ENCODE measurements around the gene A4GALT. TPM values are rescaled to one million over a fixed set of nuclear protein-coding genes. Genes with fewer than 3 reads are reported as not detected.

A4GALT gene
- total RNA-seq, 1 experiment from 2014 or later, result 22.1 TPM

GRCh38 chr22:42661985-42662831 is 58.5 kb downstream of the A4GALT start (continued):
- TF ChIP-seq ATF6 (CRISPR knock-in tag; IDR thresholded peaks at IDR 0.05) (no peak), ETV6 (CRISPR knock-in tag; IDR thresholded peaks at IDR 0.05) (0 out of 2 replicates have a peak, but pooled peaks have one; percentile 24), FOXJ3 (CRISPR knock-in tag; IDR thresholded peaks at IDR 0.05; ENCODE audit: borderline replicate concordance) (no peak), ATF1 (CRISPR knock-in tag; IDR thresholded peaks at IDR 0.05) (no peak), TP53 (CRISPR knock-in tag; IDR thresholded peaks at IDR 0.05) (no peak)

GRCh38 chr22:42656578-42656977 is 64.1 kb downstream of the A4GALT start:
- Mint-ChIP-seq H3K4me1 (no peaks in the 10 kb centered on the region), H3K4me3 (no peak overlapping the region), H3K36me3 (no peaks in the 10 kb centered on the region), H3K27me3 (ENCODE audit: low read depth) (no peaks in the 10 kb centered on the region), H3K9me3 (no peaks in the 10 kb centered on the region), H3K27ac (no peak overlapping the region)
- ChIA-PET POLR2A (interaction anchor here (0.7 kb wide), 1 partner anchor 113 kb away, joined by 4 read pairs; no protein-coding TSS in a partner anchor), CTCF (interaction anchor here (0.7 kb wide), 2 partner anchors 138 to 453 kb away, joined by 3 read pairs; no protein-coding TSS in a partner anchor)
- no peak for ATAC-seq
- no peak for DNase-seq (ENCODE audit: low spot score)
- TF ChIP-seq TP53 (CRISPR knock-in tag; IDR thresholded peaks at IDR 0.05), result no peak
- no peak for TF ChIP-seq CREM (CRISPR knock-in tag; IDR thresholded peaks at IDR 0.05)
- no peak for TF ChIP-seq E2F5 (CRISPR knock-in tag; IDR thresholded peaks at IDR 0.05)
- no peak for TF ChIP-seq FOXP4 (CRISPR knock-in tag; IDR thresholded peaks at IDR 0.05)
- no peak for TF ChIP-seq ZNF532 (CRISPR knock-in tag; IDR thresholded peaks at IDR 0.05; ENCODE audit: borderline replicate concordance)
- TF ChIP-seq RELA (CRISPR knock-in tag; IDR thresholded peaks at IDR 0.05; ENCODE audit: borderline replicate concordance), result no peak
- no peak for TF ChIP-seq FOXJ3 (CRISPR knock-in tag; IDR thresholded peaks at IDR 0.05; ENCODE audit: borderline replicate concordance)
- no peak for TF ChIP-seq AR (CRISPR knock-in tag; IDR thresholded peaks at IDR 0.05)
- no peak for TF ChIP-seq STAT6 (CRISPR knock-in tag; conservative IDR thresholded peaks at IDR 0.05; ENCODE audit: low read depth)
- no peak for TF ChIP-seq ATF1 (CRISPR knock-in tag; IDR thresholded peaks at IDR 0.05)
- TF ChIP-seq CTCF (IDR thresholded peaks at IDR 0.05), result no peak
- no peak for TF ChIP-seq ZNF263 (CRISPR knock-in tag; IDR thresholded peaks at IDR 0.05; ENCODE audit: low read depth)
- TF ChIP-seq JUN (CRISPR knock-in tag; IDR thresholded peaks at IDR 0.05), result no peak
- no peak for TF ChIP-seq NR2C2 (CRISPR knock-in tag; IDR thresholded peaks at IDR 0.05)
- no peak for TF ChIP-seq EMX1 (CRISPR knock-in tag; IDR thresholded peaks at IDR 0.05)

Measured in WTC11 (cell line).